ENCODE results near the gene GABRG3.
"Not testable (repeated sequence)": the region's sequence is repeated elsewhere in the genome, so short reads cannot be mapped to it uniquely, and the experiment has no call there.

Gene GABRG3

GRCh38 chr15:27358751-27359434 is 387.9 kb downstream of the GABRG3 start:
- no peak for DNase-seq

- no peak for DNase-seq
These were observed 388.6 kb downstream of the GABRG3 start for GRCh38 chr15:27359586-27359985.

- no peak for DNase-seq
These were observed 389.3 kb downstream of the GABRG3 start for GRCh38 chr15:27360316-27360715.

- DNase-seq, result no peak
These were observed 390.5 kb downstream of the GABRG3 start for GRCh38 chr15:27361438-27361837.

- DNase-seq, result no peak
These were observed 394.5 kb downstream of the GABRG3 start for GRCh38 chr15:27365456-27365855.

- not testable (repeated sequence) for DNase-seq
These were observed 406.4 kb downstream of the GABRG3 start for GRCh38 chr15:27377391-27377790.

GRCh38 chr15:27382361-27383025 is 411.5 kb downstream of the GABRG3 start:
- DNase-seq, result no peak

- no peak for DNase-seq
These were observed 412.7 kb downstream of the GABRG3 start for GRCh38 chr15:27383726-27384125.

- no peak for DNase-seq
These were observed 421.2 kb downstream of the GABRG3 start for GRCh38 chr15:27392163-27392562.

- DNase-seq, result no peak
These were observed 425.5 kb downstream of the GABRG3 start for GRCh38 chr15:27396521-27396920.

GRCh38 chr15:27396996-27397395 is 426.0 kb downstream of the GABRG3 start:
- DNase-seq, result no peak

GRCh38 chr15:27398631-27399161 is 427.7 kb downstream of the GABRG3 start:
- no peak for DNase-seq

- no peak for DNase-seq
These were observed 428.3 kb downstream of the GABRG3 start for GRCh38 chr15:27399241-27399640.

GRCh38 chr15:27401471-27401870 is 430.5 kb downstream of the GABRG3 start:
- no peak for DNase-seq

- DNase-seq, result no peak
These were observed 437.4 kb downstream of the GABRG3 start for GRCh38 chr15:27408428-27408827.

- DNase-seq, result no peak
These were observed 440.1 kb downstream of the GABRG3 start for GRCh38 chr15:27410996-27411605.

GRCh38 chr15:27412415-27412814 is 441.4 kb downstream of the GABRG3 start:
- no peak for DNase-seq

GRCh38 chr15:27414168-27414870 is 443.3 kb downstream of the GABRG3 start:
- DNase-seq, result no peak

GRCh38 chr15:27418726-27419125 is 447.7 kb downstream of the GABRG3 start:
- DNase-seq, result no peak

GRCh38 chr15:27422997-27423396 is 452.0 kb downstream of the GABRG3 start:
- no peak for DNase-seq

GRCh38 chr15:27426805-27427204 is 455.8 kb downstream of the GABRG3 start:
- no peak for DNase-seq

- DNase-seq, result no peak
These were observed 456.3 kb downstream of the GABRG3 start for GRCh38 chr15:27427276-27427675.

GRCh38 chr15:27428151-27428550 is 457.2 kb downstream of the GABRG3 start:
- no peak for DNase-seq
